Fibroblast of the aortic adventitia (primary cell): Measurements from ENCODE around the gene NFIX. TPM values are rescaled to one million over a fixed set of nuclear protein-coding genes. Genes with fewer than 3 reads are reported as not detected.

Source experiments
- DNase-seq: peaks from one replicate; pipeline ENCODE4 v3.0.0-alpha.2; 2010; ENCODE audit warnings: low read depth
- H3K4me3 ChIP-seq: 2 replicates; pipeline ENCODE4 v1.5.1; 2011; ENCODE audit warnings: low read depth, mild to moderate bottlenecking, control low read depth, low read length, moderate library complexity
- total RNA-seq: library from RNA; depleted of rRNA; stranded (reverse); fragments of >200 nt; gene quantifications from 2 replicates; pipeline ENCODE4 v1.2.3, GENCODE V29; 2012; ENCODE audit warnings: low replicate concordance
- TF ChIP-seq, protein P1 (sequence below): IDR thresholded peaks from 2 replicates; pipeline ENCODE4 v1.5.1; 2011; ENCODE audit warnings: mild to moderate bottlenecking, low read length, control low read depth, inconsistent platforms; ENCODE audit not compliant: insufficient read depth

NFIX gene
- total RNA-seq, 1 donor, result 160 TPM

DNA sequence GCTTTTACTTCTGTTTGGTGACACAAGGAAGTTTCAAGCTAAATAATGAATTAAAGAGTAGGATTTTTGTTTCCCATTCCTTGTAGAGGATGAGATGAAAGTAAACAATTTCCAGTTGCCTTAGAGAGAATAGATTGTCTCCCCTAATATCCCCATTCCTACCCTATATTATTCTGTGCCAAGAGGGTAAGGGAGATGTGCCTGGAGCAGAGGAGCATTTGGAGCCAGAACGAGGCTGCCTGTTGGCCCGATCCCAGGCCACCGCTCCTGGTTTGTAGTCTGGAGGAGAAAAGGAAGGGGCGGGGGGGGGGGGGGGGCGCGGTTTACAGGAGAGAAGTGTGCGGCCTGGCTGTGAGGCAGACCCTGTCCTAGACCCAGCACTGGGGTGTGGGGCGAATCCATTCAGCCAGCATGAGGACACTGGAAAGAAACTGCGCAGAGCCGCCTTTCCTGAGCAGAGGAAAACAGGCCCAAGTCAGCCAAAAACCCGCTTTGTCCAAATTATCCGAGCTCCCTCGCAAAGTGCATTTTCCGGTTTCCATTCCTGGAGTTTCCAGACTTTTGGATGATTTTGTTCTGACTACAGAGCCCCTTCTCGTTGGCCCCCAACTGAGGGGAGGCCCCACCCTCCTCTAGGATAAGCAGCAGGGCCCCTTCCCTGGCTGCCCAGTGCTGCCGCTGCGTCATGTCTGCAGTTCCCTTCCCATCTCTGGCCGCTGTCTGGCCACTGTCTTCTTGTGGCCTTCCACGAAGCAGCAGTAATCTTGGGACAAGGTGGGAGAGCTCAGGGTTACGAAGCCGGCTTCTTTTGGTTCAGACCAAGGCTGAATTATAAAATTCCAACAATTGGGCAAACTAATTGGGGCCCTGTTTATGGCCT is 23.0 kb downstream of the NFIX start:
- DNase-seq, result peak; percentile 84
- peak overlapping the region; percentile 52 for H3K4me3 ChIP-seq
- TF ChIP-seq, protein P1, sequence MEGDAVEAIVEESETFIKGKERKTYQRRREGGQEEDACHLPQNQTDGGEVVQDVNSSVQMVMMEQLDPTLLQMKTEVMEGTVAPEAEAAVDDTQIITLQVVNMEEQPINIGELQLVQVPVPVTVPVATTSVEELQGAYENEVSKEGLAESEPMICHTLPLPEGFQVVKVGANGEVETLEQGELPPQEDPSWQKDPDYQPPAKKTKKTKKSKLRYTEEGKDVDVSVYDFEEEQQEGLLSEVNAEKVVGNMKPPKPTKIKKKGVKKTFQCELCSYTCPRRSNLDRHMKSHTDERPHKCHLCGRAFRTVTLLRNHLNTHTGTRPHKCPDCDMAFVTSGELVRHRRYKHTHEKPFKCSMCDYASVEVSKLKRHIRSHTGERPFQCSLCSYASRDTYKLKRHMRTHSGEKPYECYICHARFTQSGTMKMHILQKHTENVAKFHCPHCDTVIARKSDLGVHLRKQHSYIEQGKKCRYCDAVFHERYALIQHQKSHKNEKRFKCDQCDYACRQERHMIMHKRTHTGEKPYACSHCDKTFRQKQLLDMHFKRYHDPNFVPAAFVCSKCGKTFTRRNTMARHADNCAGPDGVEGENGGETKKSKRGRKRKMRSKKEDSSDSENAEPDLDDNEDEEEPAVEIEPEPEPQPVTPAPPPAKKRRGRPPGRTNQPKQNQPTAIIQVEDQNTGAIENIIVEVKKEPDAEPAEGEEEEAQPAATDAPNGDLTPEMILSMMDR, result no peak

DNA sequence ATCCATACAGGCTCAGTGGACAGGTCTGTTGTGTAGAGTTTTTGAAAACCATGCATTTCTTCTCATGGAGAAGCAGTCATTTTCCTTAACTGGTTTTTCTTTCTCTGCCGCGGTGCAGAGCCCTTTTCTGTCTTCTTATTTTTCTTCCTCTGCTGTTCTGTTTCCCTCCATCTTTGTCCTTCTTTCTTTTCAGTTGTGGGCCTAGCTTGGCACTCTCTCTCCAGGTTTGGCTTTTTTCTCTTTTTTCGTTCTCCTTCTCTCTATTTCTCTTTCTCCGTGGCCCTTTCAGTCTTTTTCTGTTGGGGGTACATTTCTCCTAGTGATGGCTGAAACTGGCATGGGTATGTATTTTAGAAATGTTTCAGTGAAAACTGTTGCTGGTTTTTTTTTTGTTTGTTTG is 24.1 kb downstream of the NFIX start:
- peak; percentile 33 for DNase-seq
- peak overlapping the region; percentile 22 for H3K4me3 ChIP-seq
- TF ChIP-seq, protein P1, result no peak

DNA sequence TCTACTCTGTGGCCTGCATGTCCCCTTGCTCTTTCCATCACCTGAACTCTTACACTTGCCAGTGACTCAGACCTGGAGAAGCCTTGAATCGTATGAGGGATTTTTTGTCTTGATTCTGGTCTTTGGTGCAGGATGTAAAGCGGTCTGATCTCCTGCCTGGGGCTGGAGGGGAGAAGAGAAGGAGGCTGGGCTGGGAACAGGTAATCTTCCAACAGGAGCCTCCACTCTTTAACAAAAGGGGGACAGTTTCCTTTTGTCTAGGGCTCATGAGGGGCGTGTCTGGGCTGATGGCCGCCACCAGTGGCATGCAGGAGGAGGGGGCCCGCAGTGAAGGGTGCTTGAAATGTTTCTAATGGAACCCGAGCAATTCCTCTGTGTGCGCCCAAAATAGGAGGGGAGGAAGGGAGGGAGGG is 24.7 kb downstream of the NFIX start:
- DNase-seq, result no peak
- TF ChIP-seq, protein P1, result no peak
- H3K4me3 ChIP-seq, result peak overlapping the region; percentile 35

DNA sequence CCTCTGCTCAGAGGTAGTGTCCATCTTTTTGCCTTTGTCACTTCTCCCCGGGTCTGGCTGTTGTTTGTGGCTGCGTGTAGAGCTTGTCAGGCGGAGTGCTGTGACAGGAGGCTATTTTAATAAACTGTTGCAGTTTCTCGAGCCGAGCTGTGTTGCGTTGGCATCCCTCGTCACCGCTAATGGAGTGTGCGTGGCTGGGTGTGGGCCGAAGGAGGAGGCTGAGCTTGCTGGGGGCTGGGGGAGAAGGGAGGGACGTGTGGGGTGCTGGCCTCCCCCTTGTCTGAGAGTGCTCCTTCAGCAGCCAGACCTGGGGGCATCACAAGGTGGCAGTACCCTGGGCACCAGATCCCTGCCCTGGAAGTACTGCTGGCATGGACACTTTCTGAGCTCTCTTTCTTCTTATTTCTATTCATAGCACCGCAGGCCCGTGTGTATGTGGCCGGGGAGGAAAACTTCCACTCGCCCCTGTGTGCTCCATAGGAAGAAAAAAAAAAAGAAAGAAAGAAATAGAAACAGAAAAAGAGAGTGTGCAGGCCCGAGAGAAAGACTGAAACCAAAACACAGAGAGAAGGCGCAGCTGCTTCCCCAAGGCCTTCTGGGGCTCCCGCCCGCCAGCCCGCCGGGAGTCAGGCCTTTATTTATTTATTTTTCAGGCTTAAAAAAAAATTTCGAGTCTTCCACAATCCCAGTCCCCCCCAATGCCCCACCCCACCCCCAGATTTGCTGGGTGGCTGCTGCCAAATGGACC is 27.0 kb downstream of the NFIX start:
- TF ChIP-seq, protein P1, result no peak
- peak; percentile 74 for DNase-seq

DNA sequence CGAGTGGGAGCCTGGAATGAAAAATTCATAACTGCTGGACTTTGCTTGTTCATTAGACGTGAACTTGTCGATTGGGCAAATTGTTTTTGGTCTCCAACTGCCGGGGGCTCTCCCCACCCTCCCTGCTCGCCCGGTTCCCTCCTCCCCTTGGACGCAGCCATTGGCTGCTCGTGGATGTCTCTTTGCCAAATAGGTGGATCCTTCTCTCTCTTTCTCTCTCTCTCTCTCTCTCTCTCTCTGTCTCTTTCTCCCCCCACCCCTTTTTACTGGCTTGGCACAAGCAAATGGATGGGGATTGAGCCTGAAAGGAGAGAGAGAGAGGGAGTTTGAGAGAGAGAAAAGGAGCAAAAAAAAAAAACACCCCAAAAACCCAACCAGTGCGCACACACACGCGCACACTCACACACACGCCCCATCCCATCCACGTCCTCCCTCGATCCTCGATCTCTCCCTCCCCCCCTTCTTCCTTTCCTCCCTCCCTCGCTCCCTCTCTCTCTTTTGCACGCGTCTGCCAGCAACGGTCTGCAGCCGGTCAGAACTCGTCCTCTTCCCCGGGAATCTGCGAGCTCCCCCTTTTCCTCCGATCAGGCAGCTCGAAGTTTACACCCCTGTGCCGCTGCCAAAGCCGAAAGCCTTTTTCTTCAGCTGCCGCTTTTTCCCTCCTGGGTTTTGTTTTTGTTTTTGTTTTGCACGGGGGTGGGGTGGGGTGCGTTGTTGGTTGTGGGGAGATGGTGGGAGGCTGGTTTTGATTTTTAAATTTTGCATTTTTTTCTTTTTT is 27.8 kb downstream of the NFIX start:
- TF ChIP-seq, protein P1, result no peak
- peak overlapping the region; percentile 86 for H3K4me3 ChIP-seq
- peak; percentile 98 for DNase-seq

More for the DNA sequence above, 27.0 kb downstream of the NFIX start:
- H3K4me3 ChIP-seq, result peak overlapping the region; percentile 56

DNA sequence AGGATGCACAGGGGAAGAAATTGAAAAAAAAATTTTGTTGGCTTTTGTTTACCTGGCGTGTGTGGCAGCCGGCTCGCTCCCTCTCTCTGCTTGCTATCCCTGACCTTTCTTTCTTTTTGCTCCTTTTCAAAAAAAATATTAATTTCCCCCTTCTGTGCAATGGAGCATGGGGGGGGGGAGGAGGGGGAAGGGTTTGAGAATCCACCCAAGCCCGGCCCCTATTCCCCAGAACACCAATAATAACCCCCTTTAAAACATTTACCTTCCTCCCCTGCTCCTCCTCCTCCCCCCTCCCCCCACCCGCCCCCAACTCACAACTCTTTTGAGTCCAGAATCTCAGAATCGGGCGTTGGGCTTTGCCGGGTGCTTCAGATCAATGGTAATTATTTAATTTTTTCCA is 28.4 kb downstream of the NFIX start:
- TF ChIP-seq, protein P1, result no peak
- H3K4me3 ChIP-seq, result peak overlapping the region; percentile 86
- peak; percentile 70 for DNase-seq
